ENCODE data around the gene HABP4.

- TF ChIP-seq, protein P1, sequence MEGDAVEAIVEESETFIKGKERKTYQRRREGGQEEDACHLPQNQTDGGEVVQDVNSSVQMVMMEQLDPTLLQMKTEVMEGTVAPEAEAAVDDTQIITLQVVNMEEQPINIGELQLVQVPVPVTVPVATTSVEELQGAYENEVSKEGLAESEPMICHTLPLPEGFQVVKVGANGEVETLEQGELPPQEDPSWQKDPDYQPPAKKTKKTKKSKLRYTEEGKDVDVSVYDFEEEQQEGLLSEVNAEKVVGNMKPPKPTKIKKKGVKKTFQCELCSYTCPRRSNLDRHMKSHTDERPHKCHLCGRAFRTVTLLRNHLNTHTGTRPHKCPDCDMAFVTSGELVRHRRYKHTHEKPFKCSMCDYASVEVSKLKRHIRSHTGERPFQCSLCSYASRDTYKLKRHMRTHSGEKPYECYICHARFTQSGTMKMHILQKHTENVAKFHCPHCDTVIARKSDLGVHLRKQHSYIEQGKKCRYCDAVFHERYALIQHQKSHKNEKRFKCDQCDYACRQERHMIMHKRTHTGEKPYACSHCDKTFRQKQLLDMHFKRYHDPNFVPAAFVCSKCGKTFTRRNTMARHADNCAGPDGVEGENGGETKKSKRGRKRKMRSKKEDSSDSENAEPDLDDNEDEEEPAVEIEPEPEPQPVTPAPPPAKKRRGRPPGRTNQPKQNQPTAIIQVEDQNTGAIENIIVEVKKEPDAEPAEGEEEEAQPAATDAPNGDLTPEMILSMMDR (IDR thresholded peaks at IDR 0.05) = no peak
- no peak for TF ChIP-seq POLR2A (IDR thresholded peaks at IDR 0.05)
Observed at GRCh38 chr9:96430377-96430776, 19.6 kb upstream of the HABP4 start.
